ENCODE results near the gene SLC13A4.
"Not testable (repeated sequence)": the region's sequence is repeated elsewhere in the genome, so short reads cannot be mapped to it uniquely, and the experiment has no call there.

SLC13A4 gene

DNA sequence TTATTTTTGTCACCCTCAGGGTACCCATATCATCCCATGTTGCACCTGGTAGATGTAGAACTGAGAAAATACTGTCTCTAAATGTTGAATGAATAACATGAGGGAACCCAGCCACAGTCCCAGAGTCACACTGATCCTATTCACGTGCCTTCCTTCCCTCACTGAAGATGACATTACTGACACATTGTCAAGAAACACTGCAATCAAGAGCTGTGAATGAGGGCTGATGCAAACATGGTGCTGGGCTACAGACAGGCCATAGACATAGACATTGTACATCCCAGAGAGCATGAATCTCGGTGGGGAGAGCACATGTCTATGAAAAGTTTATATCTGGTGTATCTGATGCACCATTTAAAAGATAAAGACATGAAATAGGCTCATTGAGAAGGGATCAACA, 9.8 kb downstream of the SLC13A4 start:
- no peak for DNase-seq (ENCODE audit: low spot score)

DNA sequence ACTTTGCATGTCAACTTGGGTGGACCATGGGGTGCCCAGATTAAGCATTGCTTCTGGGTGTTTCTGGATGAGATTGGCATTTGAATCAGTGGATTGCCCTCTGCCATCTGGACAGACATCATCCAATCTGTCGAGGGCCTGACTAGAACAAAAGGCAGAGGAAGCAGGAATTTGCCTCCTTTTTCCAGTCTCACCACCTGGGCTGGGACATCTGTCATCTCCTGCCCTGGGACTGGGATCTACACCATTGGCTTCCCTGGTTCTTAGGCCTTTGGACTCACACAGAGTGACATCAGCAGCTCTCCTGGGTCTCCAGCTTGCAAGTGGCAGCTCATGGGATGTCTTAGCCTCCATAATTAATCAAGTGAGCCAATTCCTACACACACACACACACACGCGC, 10.3 kb downstream of the SLC13A4 start:
- no peak for DNase-seq (ENCODE audit: low spot score)

DNA sequence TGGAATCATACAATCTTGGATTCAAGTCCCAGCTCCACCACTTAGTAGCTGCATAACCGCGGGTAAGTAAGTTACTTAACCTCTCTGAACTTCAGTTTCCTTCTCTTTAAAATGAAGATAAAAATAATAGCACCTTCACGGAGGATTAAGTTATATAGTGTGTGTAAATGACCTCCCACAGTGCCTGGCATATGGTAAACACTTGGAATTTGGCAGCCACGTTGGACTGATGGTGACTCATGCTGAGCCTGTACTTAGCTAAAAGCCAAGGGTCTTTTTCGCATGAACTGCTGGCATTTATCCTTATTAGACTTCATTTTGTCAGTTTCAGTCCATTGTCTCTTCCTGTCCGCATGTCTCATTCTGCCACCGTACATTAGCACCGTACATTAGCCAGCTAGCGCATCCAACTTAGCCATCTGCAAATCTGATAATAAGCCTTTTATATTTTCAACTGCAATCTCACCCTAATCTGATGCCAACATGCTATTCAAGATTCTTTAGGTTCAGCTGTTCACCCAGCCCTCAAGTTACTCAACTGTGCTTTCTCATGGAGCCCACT, 11.2 kb downstream of the SLC13A4 start:
- peak; percentile 55 for DNase-seq (ENCODE audit: low spot score)

DNA sequence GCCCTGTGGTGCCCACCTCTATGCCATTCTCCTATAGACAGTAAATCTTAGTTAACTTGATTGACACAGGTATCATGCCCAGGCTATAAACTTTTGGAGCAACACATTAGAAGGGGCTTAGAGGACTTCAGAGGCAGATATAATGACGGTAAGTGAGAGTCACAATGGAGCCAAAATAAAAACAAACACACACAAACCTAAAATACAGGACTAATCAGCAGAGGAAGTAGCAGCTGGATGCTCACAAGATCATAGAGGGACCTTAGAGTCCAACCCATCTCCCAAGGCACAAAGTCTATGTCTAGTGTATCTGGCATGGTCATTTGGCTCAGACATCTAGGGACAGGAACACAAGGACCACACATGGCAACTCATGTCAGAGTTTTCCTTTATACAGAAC, 12.3 kb downstream of the SLC13A4 start:
- DNase-seq (ENCODE audit: low spot score): no peak

DNA sequence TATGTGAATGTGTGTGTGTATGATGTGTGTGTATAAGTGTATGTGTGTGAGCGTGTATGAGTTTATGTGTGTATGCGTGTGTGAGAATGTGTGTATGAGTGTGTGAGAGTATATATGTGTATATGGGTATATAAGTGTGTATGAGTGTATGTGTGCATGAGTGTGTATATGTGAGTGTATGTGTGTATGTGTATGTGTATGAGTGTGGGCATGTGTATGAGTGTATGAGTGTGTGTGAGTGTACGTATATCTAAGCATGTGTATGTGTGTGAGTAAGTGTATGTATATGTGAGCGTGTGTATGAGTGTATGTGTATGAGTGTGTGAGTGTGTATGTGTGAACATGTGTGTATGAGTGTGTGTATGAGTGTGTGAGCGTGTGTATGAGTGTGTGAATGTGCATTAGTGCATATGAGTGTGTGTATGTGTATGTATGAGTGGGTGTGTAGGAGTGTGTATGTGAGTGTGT, 12.9 kb downstream of the SLC13A4 start:
- DNase-seq (ENCODE audit: low spot score): no peak

DNA sequence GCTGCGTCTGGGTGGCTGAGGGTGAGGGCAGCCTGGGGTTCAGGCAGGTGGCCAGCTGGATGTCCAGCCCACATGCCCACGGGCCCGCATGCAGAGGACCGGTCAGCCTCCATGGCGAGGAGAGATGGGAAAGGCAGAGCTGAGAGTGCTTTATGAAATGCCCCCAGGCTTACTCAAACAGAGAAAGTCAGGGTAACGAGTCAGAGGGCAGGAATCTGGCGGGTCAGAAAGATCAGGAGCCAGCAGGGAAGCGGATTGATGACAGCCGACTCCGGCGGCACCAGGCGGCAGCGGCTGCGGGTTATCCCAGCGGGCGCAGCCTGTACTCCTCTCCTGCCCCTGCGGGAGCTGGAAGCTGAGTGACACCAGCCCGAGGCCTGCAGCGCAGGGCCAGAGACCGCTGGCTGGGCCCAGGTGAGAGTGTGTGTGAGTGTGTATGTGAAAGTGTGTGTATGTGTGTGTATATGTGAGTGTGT, 13.4 kb downstream of the SLC13A4 start:
- DNase-seq (ENCODE audit: low spot score): no peak

DNA sequence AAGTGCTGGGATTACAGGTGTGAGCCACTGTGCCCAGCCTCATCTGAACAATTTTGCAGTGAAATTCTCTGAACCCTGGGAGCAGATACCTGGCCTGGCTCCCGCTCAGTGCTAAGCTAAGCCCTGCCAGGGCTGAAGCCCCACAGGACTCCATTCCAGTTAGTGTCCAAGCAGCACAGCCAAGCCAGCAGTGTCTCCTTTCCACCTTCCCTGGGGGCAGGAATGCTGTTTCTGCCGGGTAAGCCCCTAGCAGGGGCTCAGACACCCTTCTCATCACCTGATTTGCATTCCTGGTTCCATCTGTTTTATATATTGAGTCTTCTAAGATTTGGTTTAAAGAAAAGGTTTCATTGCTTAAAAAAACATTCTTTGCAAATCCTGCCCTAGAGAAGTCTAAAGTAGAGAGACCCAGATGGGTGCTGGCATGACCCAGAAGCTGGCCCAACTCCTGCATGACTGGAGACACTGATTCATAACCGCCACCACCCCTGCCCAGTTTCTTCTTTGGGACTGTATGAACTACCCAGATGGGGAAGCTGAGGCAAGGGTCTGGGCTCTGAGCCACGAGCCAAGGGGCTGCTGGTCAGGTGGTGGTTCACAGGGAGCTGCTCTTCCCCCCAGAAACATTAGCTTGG, 14.0 kb downstream of the SLC13A4 start:
- no peak for DNase-seq (ENCODE audit: low spot score)

DNA sequence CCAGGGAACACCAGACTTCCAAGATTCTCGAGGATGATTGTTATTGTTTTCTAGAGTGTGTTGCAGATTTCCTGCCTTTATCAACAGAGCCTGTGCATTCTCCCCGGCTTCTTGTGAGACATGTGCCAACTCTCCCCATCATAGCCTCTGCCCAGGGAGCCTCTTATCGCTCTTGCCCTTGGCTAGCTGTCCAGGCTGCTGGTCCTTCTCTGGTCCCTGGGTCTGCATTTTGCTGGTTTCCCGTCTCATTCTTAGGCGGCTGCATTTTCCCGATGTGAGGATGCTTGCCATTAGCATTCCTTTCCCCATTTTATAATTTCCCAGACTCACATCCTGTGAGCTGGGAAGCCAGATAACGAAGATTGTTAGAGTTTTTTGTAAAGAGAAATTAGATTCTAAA, 15.2 kb downstream of the SLC13A4 start:
- no peak for DNase-seq (ENCODE audit: low spot score)

DNA sequence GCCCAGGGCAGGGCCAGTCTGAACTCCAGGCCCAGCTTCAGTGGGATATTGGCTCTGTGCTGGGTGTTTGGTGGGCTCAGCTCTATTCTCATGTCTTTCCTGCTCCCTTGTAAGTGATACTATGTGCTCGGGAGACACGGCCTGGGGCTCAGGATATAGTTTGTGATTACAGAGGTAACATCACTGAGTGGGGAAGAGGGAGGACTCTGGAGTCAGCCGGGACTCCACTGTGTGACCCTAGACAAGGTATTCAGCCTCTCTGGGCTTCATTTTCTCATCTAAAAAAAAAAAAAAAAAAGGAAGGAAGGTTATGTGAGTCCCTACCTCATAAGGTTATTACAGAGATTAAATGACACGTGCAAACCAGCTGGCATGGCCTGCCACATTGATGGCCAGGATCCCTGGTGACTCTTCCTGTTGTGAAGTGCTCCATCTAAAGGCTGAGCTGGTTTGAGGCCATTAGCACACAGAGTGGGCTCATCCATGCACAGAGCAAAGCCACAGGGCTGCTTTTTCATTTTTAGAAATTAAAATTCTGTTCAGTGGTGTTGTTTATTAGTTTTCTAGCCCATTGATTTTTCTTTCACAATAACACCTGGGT, 15.7 kb downstream of the SLC13A4 start:
- DNase-seq (ENCODE audit: low spot score): no peak

DNA sequence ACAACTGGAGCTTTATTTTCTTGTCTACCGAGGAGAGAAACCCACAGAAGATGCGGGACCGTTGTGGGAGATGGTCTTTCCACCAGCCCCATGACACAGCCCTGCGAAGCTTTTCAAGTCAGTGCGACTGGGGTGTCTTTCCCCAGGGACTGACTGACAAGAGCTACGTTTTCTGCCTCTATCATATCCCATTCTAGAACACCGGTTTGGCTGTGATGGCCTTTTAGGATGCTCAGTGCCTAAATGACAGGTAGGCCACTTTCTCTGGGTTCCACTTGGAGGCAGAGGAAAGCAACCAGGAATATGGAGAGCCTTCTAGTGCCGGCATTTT, 16.9 kb downstream of the SLC13A4 start:
- no peak for DNase-seq (ENCODE audit: low spot score)

DNA sequence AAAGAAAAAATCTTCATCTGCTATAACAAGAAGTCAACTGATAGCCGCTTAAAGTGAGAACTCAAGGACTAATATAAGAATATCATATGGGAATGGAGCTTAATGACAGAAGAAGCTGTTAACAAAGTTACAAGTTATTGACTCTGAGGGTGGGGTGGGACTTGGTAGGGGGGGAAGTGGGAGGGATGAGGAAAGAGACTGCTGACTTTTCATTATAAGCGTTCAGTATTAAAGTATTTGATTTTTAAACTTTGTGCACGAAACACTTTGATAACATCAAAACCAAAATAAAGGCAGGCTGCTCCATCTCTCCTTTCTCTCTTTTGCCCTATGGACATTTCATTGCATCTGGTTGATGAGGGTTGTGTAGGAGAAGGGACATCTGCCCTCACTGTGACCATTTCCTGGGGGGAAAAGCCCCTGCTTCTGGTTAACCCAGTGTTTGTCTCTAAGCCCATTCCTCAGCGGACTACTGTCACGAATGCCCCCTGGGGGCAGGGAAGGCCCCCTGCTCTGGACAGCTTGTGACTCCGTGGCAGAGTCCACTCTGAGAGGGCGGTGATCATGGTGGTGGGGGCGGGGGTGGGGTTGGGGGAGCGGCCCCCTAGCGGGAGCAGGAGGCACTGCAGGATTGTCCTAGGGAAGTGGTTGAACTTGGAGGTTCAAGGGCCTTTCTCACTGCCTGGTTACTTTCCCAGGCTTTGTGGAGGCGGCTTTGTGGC, 17.4 kb downstream of the SLC13A4 start:
- no peak for DNase-seq (ENCODE audit: low spot score)

DNA sequence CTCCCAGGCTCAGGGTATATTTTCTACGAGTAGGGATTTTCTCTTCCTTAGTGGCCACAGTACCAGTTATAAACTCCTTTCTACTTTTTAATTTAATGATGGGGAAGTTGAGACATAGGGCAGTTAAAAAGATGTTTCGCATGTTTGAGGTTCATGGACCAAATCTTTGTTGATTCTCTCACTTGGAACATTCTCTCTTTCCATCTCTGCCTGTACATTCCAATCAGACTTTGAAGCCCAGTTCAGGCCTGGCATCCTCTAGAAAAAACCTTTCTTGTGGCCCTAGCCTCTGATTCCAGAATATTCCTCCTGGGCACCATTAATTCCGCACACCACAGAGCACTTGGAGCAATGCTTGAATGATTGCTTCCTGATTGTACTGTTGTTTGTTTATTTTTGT, 18.5 kb downstream of the SLC13A4 start:
- no peak for DNase-seq (ENCODE audit: low spot score)

DNA sequence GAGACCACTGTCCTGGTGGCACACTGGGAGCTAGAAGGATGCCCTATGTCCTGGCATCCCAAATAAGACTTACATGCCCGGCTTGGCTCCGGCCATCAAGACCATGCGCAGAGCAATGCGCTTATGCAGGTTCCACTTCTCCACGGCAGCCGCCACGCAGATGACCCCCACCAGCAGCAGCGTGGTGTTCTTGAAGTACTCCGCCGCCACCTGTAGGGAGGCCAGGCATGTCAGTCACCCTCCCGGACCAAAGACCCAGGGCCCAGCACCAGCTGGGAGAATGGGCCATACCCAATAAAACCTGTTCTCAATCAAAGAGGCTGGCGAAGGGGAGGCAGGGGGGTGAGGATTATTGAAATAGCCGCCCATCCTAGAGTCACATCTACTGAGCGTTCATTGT, 19.9 kb downstream of the SLC13A4 start:
- no peak for DNase-seq (ENCODE audit: low spot score)

DNA sequence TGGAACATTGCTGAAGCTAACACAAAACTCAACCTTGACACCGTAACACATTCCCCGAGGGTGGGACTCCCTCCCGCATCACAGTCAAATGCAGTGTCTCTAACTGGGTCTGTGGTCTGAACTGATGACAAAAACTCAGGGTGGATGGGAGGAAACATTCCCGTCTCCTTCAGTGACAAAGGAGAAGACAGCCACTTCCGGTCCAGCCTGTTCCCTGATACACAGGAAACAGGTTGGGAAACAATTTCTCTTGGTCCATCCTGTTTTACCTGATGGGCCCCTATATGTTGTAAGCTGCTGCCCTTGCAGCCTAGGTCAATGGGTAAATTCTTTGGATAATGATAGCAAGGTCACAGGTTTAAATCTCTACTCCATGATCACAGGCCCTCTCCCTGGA, 20.4 kb downstream of the SLC13A4 start:
- no peak for DNase-seq (ENCODE audit: low spot score)

DNA sequence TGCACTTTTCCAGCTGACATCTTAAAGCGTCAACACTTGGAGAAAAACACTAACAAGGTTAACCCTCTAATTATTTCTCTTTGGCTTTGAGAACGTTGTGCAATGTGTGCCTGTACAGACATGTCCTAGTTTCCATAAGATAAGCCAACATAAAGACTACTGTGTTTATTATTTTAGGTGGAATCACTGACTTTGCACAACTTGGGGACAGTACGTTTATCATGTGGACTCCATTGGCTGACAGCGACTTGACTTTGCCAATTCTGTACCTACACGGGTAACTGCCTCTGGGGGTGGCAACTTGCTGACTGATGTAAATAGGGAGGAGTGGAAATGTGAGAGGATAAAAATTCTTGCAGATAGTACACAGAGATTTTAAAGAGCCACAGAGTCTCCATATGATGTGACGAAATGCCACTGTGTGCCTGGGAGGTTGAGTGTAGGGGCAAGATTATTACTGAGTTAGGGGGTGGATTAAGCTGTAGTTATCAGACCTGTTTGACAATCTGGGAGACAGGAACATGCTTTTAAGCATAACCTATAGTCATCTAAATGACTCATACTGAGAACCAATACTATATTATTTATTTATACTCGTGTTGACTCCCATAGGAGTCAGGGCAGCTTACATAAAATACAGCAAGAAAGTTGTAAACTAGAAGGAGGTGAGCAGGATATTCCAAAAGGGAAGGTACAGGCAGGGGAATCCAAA, 21.0 kb downstream of the SLC13A4 start:
- no peak for DNase-seq (ENCODE audit: low spot score)

DNA sequence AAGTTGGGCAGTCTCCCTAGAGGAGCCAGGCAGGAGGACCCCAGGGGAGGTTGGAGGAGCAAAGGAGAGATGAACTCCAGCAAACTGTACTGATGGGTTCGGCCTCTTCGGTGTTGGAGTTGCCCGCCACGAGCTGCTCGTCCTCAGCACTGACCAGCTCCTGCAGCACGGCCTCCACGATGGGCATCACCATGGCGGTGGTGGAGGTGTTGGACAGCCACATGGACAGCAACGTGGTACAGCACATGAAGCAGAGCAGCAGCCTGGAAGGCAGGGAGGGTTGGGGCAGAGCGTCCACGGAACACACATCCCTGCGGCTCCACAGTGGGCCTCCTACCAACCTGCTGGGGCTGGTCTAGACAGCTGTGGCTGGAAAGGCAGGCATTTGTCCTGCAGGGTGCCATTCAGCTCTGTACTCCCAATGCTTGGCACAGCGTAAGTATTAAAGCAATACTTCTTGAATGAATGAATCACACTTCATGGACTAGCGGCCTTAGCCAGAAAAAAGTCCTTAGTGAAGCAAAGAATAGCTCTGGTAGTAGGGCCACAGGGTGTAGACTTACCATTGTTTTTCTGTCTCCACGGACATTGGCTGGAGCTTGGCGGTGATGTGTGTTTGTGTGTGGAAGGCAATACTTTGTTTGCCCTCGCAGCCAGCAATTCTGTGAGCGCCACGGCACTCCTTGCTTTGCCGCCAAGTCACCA, 21.8 kb downstream of the SLC13A4 start:
- no peak for DNase-seq (ENCODE audit: low spot score)

DNA sequence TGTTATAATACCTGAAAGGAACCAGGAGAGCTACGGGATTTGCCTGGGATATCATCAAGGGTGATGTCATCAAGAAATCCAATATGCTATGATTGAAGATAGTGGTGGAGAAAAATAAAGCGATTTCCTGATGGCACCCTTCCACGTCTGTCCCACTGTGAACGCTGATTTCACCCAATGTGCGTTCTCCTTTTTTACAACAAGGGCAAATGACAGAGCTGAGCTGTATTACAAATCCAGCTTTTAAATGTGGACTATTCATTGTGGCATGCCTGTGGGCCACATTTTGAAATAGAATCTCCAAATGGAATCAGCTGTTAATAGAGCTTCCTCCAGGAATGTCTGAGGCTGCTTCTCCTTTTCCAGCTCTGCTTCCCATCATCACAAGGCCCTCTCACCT, 23.3 kb downstream of the SLC13A4 start:
- DNase-seq (ENCODE audit: low spot score): no peak

DNA sequence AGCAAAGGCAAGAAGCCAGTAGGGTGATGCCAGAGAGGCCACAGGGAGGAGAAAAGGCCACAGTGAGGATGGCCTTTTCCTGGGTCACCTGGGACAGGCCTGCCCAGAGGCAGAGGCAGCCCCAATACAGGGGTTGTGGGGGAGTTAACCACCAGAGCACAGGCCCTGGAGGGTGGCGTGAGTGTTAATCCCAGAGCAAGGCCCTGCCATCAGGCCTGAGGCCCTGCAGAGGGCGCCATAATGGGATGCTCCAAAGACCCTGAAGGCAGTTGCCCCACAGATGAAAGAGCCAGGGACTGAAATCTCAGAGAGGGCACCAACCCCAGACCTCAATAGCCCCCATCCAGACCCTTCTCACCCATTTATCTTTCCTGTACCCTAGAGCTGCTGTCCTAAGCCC, 23.9 kb downstream of the SLC13A4 start:
- no peak for DNase-seq (ENCODE audit: low spot score)

DNA sequence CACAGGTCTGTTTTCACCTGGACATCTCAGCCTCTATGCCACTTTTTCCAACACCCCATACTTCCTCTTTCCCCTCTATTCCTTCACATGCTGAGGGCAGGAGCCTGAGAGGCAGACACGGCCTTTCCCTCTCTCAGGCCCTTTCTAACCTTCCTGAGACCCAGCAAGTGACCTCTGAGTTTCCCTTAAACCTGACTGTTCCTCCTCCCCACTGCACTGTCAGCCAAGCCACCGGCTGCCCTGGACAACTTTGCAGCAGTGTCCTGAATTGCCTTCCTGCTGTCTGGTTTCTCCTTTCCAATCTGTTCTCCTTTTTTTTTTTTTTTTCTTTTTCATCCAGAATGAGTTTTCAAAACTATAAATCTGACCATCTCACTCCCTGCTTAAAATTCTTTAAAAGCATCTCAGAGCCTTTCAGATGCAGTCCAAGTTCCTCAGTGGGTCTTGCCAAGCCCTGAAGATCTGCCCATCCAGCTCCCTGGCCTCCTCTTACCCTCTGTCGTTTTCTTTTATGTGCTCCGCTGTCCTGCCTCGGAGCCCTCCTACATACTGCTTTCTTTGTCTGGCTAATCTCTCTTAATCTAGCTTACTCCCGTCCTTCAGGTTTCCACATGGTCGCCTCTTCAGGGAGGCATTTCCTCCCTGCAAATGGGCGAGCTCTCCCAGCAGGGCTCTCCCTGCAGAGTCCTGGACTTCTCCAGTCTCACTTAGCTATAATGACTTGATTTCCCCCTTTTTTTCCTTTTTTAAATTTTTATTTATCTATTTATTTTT, 30.5 kb downstream of the SLC13A4 start:
- no peak for DNase-seq (ENCODE audit: low spot score)

DNA sequence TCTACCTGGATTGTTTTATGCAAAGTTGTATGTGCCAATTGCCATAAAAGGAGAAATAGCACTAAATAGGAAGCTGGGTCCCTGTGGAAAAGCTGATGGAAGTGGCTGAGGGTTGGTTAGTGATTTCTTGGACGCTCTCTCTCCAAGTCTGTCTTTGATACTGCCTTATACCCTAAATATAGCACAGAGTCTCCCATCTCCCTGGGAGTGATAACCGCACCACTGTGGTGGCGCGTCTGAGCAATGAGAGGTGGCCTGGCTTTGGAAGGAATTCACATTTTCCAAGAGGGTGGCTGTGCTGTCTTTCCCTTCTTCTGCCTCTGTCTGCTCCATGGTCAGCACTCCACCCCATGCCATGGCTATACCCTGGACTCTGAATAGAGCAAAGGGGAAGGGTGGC, 34.4 kb downstream of the SLC13A4 start:
- no peak for DNase-seq (ENCODE audit: low spot score)

DNA sequence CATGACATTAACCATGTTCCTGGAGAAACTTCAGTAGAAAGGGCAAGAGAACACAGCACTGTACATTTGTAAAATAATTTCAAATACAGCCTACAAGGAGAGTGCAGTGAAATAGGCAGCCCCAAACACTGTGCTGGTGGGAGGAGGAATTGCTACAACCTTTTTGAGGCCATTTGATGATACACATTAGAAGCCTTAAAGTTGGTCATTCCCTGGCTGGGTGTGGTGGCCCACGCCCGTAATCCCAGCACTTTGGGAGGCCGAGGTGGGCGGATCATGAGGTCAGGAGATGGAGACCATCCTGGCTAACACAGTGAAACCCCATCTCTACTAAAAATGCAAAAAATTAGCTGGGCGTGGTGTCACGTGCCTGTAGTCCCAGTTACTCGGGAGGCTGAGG, 35.4 kb downstream of the SLC13A4 start:
- not testable (repeated sequence) for DNase-seq (ENCODE audit: low spot score)

Measured in LoVo (cell line).